Panc1 (cell line): ENCODE data around the gene SYCP2L. TPM values are rescaled to one million over a fixed set of nuclear protein-coding genes. Genes with fewer than 3 reads are reported as not detected.

Experiments used
- ATAC-seq: fragments of 200-7000 bp; cut with Tn5 transposase; 2 replicates; pipeline ENCODE4 v1.9.1; 2020; ENCODE audit warnings: mild to moderate bottlenecking, moderate library complexity
- BruUV-seq: library from RNA; stranded (reverse); fragments of 400-500 nt; replicated peaks from 2 replicates; lab custom pipeline; 2021; lab: Mats Ljungman, UMichigan
- CTCF ChIA-PET: fragments of 300-600 bp; sonication (Branson Sonifier 250); formaldehyde crosslinking; loops from one replicate; lab custom pipeline; 2022; ENCODE audit warnings: antibody characterized with exemption; lab: Charles Lee
- POLR2A ChIA-PET: fragments of 300-600 bp; sonication (Branson Sonifier 250); formaldehyde crosslinking; loops from one replicate; lab custom pipeline; 2022; ENCODE audit warnings: antibody characterized with exemption; lab: Charles Lee
- DNase-seq: peaks from one replicate; pipeline ENCODE4 v3.0.0-alpha.2; 2010; ENCODE audit warnings: low read depth, low spot score
- H3K27ac ChIP-seq: 2 replicates; pipeline ENCODE4 v1.5.1; 2011; ENCODE audit warnings: mild to moderate bottlenecking, low read length, inconsistent platforms
- H3K27me3 ChIP-seq: fragments of 200-500 bp; sonication (Bioruptor generic); 2 replicates; pipeline ENCODE4 v1.6.0; 2014; ENCODE audit warnings: low read length, inconsistent platforms; ENCODE audit not compliant: control insufficient read depth, insufficient read depth
- H3K36me3 ChIP-seq: fragments of 200-500 bp; sonication (Bioruptor generic); 2 replicates; pipeline ENCODE4 v1.5.1; 2014; ENCODE audit warnings: inconsistent platforms, mild to moderate bottlenecking, low read length, moderate library complexity; ENCODE audit not compliant: control insufficient read depth, insufficient read depth
- H3K4me1 ChIP-seq: 2 replicates; pipeline ENCODE4 v1.5.1; 2011; ENCODE audit warnings: inconsistent platforms, mild to moderate bottlenecking, low read length, moderate library complexity; ENCODE audit not compliant: control insufficient read depth, insufficient read depth
- H3K4me3 ChIP-seq, 2 experiments: 2 replicates each; pipeline ENCODE4 v1.5.1; 2011 to 2012; ENCODE audit warnings: low read depth in 2 of 2, low read length in 2 of 2, mild to moderate bottlenecking in 2 of 2, inconsistent platforms in 1 of 2, moderate library complexity in 1 of 2
- H3K9me3 ChIP-seq: fragments of 200-500 bp; sonication (Bioruptor generic); 2 replicates; pipeline ENCODE4 v1.5.1; 2014; ENCODE audit warnings: low read depth, mild to moderate bottlenecking, inconsistent platforms, low read length, moderate library complexity; ENCODE audit not compliant: control insufficient read depth, insufficient read depth
- CTCF ChIP-seq: fragments of 450-650 bp; IDR thresholded peaks from 2 replicates; pipeline ENCODE4 v1.5.1; 2017; ENCODE audit warnings: mild to moderate bottlenecking
- POLR2AphosphoS5 ChIP-seq: IDR thresholded peaks from 2 replicates; pipeline ENCODE4 v1.6.1; 2012; ENCODE audit warnings: mild to moderate bottlenecking, low read depth, low read length, moderate library complexity
- REST ChIP-seq, 2 experiments: IDR thresholded peaks; 2 replicates each; pipeline ENCODE4 v1.6.1; 2011 to 2012; ENCODE audit warnings: low read depth in 2 of 2, control low read depth in 1 of 2, low read length in 1 of 2, mild to moderate bottlenecking in 1 of 2, moderate library complexity in 1 of 2; ENCODE audit not compliant: insufficient read depth in 1 of 2
- SIN3A ChIP-seq: IDR thresholded peaks from 2 replicates; pipeline ENCODE4 v1.6.1; 2012; ENCODE audit warnings: low read depth, mild to moderate bottlenecking, low read length, moderate library complexity, borderline replicate concordance; ENCODE audit not compliant: insufficient read depth
- TCF7L2 ChIP-seq: IDR thresholded peaks from 2 replicates; pipeline ENCODE4 v1.6.1; 2011; ENCODE audit warnings: mild to moderate bottlenecking, low read depth, low read length, inconsistent platforms
- in situ Hi-C: cut with HindIII; loops from 2 replicates; pipeline ENCODE4 v1.10.0; 2016; ENCODE audit warnings: low sequenced_read_pairs, low pct_unique_long_range_greater_than_20kb
- intact Hi-C: fragments of 100-400 bp; cut with micrococcal nuclease; formaldehyde crosslinking; loops from one replicate; pipeline ENCODE4 v1.10.0; 2022; ENCODE audit not compliant: unreplicated experiment
- total RNA-seq: library from RNA; stranded (reverse); gene quantifications from one replicate; pipeline ENCODE4 v1.2.1, GENCODE V29; 2021; ENCODE audit not compliant: unreplicated experiment

Gene SYCP2L
- total RNA-seq, 1 experiment from 2014 or later, result 2.4 TPM

- H3K36me3 ChIP-seq, result no peaks in the 10 kb centered on the region
- no peaks in the 10 kb centered on the region for H3K9me3 ChIP-seq
- intact Hi-C loops, result no loop called here
- no TSS peak for BruUV-seq
- ATAC-seq (no peak), DNase-seq (no peak)
- no peak overlapping the region for H3K4me3 ChIP-seq
- in situ Hi-C loops, result no loop called here
- no peaks in the 10 kb centered on the region for H3K27me3 ChIP-seq
- no peaks in the 10 kb centered on the region for H3K4me1 ChIP-seq
- H3K27ac ChIP-seq, result no peak overlapping the region
- ChIA-PET POLR2A (no interaction called here), CTCF (no interaction called here)
- TF ChIP-seq SIN3A (no peak), REST (IDR thresholded peaks at IDR 0.05; ENCODE audit: insufficient read depth in 1 of 2, low read depth in 2 of 2, low read length in 1 of 2) (no peak), CTCF (no peak), POLR2AphosphoS5 (no peak), TCF7L2 (no peak)
Observed at GRCh38 chr6:10867952-10868351, 18.9 kb upstream of the SYCP2L start.

GRCh38 chr6:10873374-10873773 is 13.5 kb upstream of the SYCP2L start:
- TF ChIP-seq POLR2AphosphoS5 (no peak), TCF7L2 (no peak), CTCF (no peak), SIN3A (no peak)
- intact Hi-C loops, result no loop called here
- no peak overlapping the region for H3K27ac ChIP-seq
- H3K4me1 ChIP-seq, result no peaks in the 10 kb centered on the region
- no peaks in the 10 kb centered on the region for H3K27me3 ChIP-seq
- in situ Hi-C loops, result no loop called here
- ChIA-PET POLR2A (no interaction called here), CTCF (no interaction called here)
- no TSS peak for BruUV-seq
- no peak overlapping the region for H3K4me3 ChIP-seq
- DNase-seq, result no peak
- H3K9me3 ChIP-seq, result no peaks in the 10 kb centered on the region
- H3K36me3 ChIP-seq, result no peaks in the 10 kb centered on the region
- no peak for ATAC-seq
